ENCODE data around the gene ACER2.
"Not testable (repeated sequence)": the region's sequence is repeated elsewhere in the genome, so short reads cannot be mapped to it uniquely, and the experiment has no call there.

The ACER2 gene

GRCh38 chr9:19432473-19432872, 23.7 kb downstream of the ACER2 start:
- Histone ChIP-seq H3K27ac (no peak overlapping the region), H3K36me3 (no peaks in the 10 kb centered on the region), H3K27me3 (no peaks in the 10 kb centered on the region), H3K9me3 (no peaks in the 10 kb centered on the region), H3K4me3 (ENCODE audit: low read depth in 1 of 2, low read length in 1 of 2) (no peak overlapping the region), H3K4me1 (ENCODE audit: control insufficient read depth in 1 of 2, insufficient read depth in 1 of 2, low read depth in 1 of 2, low read length in 1 of 2) (no peaks in the 10 kb centered on the region)
- TF ChIP-seq CTCF (IDR thresholded peaks at IDR 0.05), result no peak

GRCh38 chr9:19433729-19434128, 24.9 kb downstream of the ACER2 start:
- H3K9me3 ChIP-seq; H3K4me1 ChIP-seq (ENCODE audit: control insufficient read depth in 1 of 2, insufficient read depth in 1 of 2, low read depth in 1 of 2, low read length in 1 of 2); H3K4me3 ChIP-seq (ENCODE audit: low read depth in 1 of 2, low read length in 1 of 2); H3K27me3 ChIP-seq; H3K36me3 ChIP-seq; H3K27ac ChIP-seq: not testable (repeated sequence)

DNA sequence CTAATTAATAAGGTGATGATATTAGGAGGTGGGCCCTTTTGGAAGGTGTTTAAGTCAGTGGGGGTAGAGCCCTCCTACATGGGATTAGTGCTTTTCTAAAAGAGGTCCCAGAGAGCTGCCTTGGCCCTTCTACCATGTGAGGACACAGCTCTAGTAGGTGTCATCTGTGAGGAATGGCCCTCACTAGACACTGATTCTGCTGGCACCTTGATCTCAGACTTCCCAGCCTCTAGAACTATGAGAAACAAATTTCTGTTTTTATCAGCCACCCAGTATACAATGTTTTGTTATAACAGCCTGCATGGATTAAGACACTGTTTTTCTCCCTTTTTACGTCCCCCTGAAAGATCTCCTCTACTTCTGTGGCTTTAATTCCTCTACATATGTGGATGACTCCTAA, 31.6 kb downstream of the ACER2 start:
- no peak overlapping the region for H3K27ac ChIP-seq
- no peak overlapping the region for H3K4me3 ChIP-seq (ENCODE audit: low read depth in 1 of 2, low read length in 1 of 2)
- no peaks in the 10 kb centered on the region for H3K27me3 ChIP-seq
- no peaks in the 10 kb centered on the region for H3K9me3 ChIP-seq
- no peaks in the 10 kb centered on the region for H3K4me1 ChIP-seq (ENCODE audit: control insufficient read depth in 1 of 2, insufficient read depth in 1 of 2, low read depth in 1 of 2, low read length in 1 of 2)
- H3K36me3 ChIP-seq, result no peaks in the 10 kb centered on the region
- TF ChIP-seq CTCF (IDR thresholded peaks at IDR 0.05), result no peak

DNA sequence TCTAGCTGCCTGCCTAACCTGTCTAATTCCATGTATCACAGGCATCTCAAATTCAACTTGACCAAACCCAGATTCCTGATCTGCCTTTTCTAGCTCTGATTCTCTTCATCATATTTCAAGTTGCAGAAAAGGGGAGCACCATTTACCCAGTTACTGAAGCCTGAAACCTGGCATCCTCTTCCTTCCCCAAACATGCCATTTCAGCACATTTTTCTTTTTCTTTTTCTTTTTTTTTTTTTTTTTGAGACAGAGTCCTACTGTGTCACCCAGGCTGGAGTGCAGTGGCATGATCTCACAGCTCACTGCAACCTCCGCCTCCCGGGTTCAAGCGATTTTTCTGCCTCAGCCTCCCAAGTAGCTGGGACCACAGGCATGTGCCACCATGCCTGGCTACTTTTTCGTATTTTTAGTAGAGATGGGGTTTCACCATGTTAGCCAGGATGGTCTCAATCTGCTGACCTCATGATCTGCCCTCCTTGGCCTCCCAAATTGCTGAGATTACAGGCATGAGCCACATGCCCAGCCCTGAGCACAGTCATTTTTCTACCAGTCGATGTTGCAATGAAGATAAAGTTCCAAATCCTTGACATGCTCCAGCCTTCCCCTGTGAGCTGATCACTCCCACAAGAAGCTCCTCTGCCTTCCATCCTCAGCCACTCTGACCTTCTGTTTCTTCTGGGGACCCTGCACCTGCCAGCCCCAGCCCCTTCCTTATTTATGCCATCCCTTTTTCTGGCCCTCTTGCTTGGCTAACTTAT, 32.2 kb downstream of the ACER2 start:
- H3K27ac ChIP-seq, result no peak overlapping the region
- TF ChIP-seq CTCF (IDR thresholded peaks at IDR 0.05), result no peak

GRCh38 chr9:19441730-19442129, 32.9 kb downstream of the ACER2 start:
- H3K9me3 ChIP-seq, result no peaks in the 10 kb centered on the region
- no peaks in the 10 kb centered on the region for H3K36me3 ChIP-seq
- no peaks in the 10 kb centered on the region for H3K4me1 ChIP-seq (ENCODE audit: control insufficient read depth in 1 of 2, insufficient read depth in 1 of 2, low read depth in 1 of 2, low read length in 1 of 2)
- H3K27ac ChIP-seq, result no peak overlapping the region
- no peaks in the 10 kb centered on the region for H3K27me3 ChIP-seq
- no peak overlapping the region for H3K4me3 ChIP-seq (ENCODE audit: low read depth in 1 of 2, low read length in 1 of 2)
- TF ChIP-seq CTCF (IDR thresholded peaks at IDR 0.05), result no peak

More for the DNA sequence above, 32.2 kb downstream of the ACER2 start:
- no peaks in the 10 kb centered on the region for H3K27me3 ChIP-seq
- no peaks in the 10 kb centered on the region for H3K9me3 ChIP-seq
- H3K4me1 ChIP-seq (ENCODE audit: control insufficient read depth in 1 of 2, insufficient read depth in 1 of 2, low read depth in 1 of 2, low read length in 1 of 2), result no peaks in the 10 kb centered on the region
- no peaks in the 10 kb centered on the region for H3K36me3 ChIP-seq
- no peak overlapping the region for H3K4me3 ChIP-seq (ENCODE audit: low read depth in 1 of 2, low read length in 1 of 2)

DNA sequence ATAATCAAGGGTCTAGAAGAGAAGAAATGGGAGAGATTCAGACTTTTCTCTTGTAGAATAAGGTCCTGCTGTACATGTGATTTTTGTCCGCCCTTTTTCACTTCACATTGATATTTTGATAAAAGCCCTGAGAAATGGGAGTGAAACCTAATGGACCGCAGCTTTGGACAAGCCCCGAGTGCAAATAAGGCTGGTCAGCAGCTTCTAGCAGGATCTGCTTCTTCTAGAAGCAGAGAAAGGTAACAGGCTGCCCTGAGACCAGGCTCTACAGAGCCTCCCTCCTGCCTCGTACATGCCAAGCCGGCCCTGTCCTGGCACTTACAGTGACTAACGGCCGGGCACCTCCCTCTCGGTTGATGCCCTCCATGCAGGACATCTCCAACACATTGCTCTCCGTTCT, 33.4 kb downstream of the ACER2 start:
- Histone ChIP-seq H3K27me3 (no peaks in the 10 kb centered on the region), H3K9me3 (no peaks in the 10 kb centered on the region), H3K4me3 (ENCODE audit: low read depth in 1 of 2, low read length in 1 of 2) (no peak overlapping the region), H3K36me3 (no peaks in the 10 kb centered on the region), H3K27ac (no peak overlapping the region), H3K4me1 (ENCODE audit: control insufficient read depth in 1 of 2, insufficient read depth in 1 of 2, low read depth in 1 of 2, low read length in 1 of 2) (no peaks in the 10 kb centered on the region)
- TF ChIP-seq CTCF (IDR thresholded peaks at IDR 0.05), result no peak

Data from neutrophil (primary cell).